AG04449 (cell line): Measurements from ENCODE around the gene STK4.

ENCODE experiments used
- CTCF ChIA-PET: fragments of 350-600 bp; formaldehyde crosslinking; extraction: SDS; loops from one replicate; lab custom pipeline; 2021; ENCODE audit warnings: antibody characterized with exemption; lab: Yijun Ruan, JAX
- POLR2A ChIA-PET: fragments of 400-600, 350-600 bp; formaldehyde crosslinking; extraction: SDS; loops from one replicate; lab custom pipeline; 2020; ENCODE audit warnings: antibody characterized with exemption, inconsistent platforms; lab: Yijun Ruan, JAX
- DNase-seq: peaks from one replicate; pipeline ENCODE4 v3.0.0-alpha.2; 2010; ENCODE audit warnings: low read depth, low spot score
- H3K4me3 ChIP-seq: 2 replicates; pipeline ENCODE4 v1.5.1; 2011; ENCODE audit warnings: low read depth, mild to moderate bottlenecking, control low read depth, low read length
- CTCF ChIP-seq: IDR thresholded peaks from one replicate; pipeline ENCODE4 v1.5.1; 2011; ENCODE audit warnings: mild to moderate bottlenecking, moderate library complexity, low read length, control low read depth, inconsistent platforms; ENCODE audit not compliant: insufficient read depth; ENCODE audit errors: missing control alignments

STK4 gene

GRCh38 chr20:45028424-45029136 is 62.3 kb downstream of the STK4 start:
- DNase-seq: no peak
- TF ChIP-seq CTCF: no peak
- CTCF ChIA-PET: interaction anchor here (1.4 to 5.3 kb wide), 3 partner anchors 15 to 265 kb away, joined by 4 to 37 read pairs (median 27); no protein-coding TSS in a partner anchor
- no peak overlapping the region for H3K4me3 ChIP-seq
- POLR2A ChIA-PET: no interaction called here

GRCh38 chr20:45029884-45030283 is 63.6 kb downstream of the STK4 start:
- POLR2A ChIA-PET: no interaction called here
- CTCF ChIA-PET: interaction anchor here (1.4 to 5.3 kb wide), 3 partner anchors 13 to 263 kb away, joined by 4 to 37 read pairs (median 27); no protein-coding TSS in a partner anchor
- H3K4me3 ChIP-seq: no peak overlapping the region
- DNase-seq: no peak
- TF ChIP-seq CTCF: no peak

GRCh38 chr20:45032276-45032675 is 66.0 kb downstream of the STK4 start:
- CTCF ChIA-PET: interaction anchor here (1.8 to 2.1 kb wide), 2 partner anchors 11 to 64 kb away, joined by 6 to 7 read pairs; no protein-coding TSS in a partner anchor
- DNase-seq: no peak
- TF ChIP-seq CTCF: no peak
- H3K4me3 ChIP-seq: no peak overlapping the region
- POLR2A ChIA-PET: no interaction called here

GRCh38 chr20:45032781-45033180 is 66.5 kb downstream of the STK4 start:
- TF ChIP-seq CTCF: no peak
- DNase-seq: no peak
- H3K4me3 ChIP-seq: no peak overlapping the region

GRCh38 chr20:45034436-45034835 is 68.1 kb downstream of the STK4 start:
- no peak for TF ChIP-seq CTCF
- ChIA-PET CTCF (interaction anchor here (1.5 to 11.6 kb wide), 7 partner anchors 10 to 259 kb away, joined by 6 to 183 read pairs (median 35); no protein-coding TSS in a partner anchor), POLR2A (no interaction called here)
- H3K4me3 ChIP-seq: no peak overlapping the region
- no peak for DNase-seq

More at GRCh38 chr20:45032781-45033180, 66.5 kb downstream of the STK4 start:
- CTCF ChIA-PET: interaction anchor here (1.8 to 2.1 kb wide), 2 partner anchors 11 to 63 kb away, joined by 6 to 7 read pairs; no protein-coding TSS in a partner anchor
- POLR2A ChIA-PET: no interaction called here

GRCh38 chr20:45036044-45036755 is 69.9 kb downstream of the STK4 start:
- ChIA-PET POLR2A (no interaction called here), CTCF (interaction anchor here (0.8 to 11.6 kb wide), 10 partner anchors 8 to 401 kb away, joined by 3 to 183 read pairs (median 11); no protein-coding TSS in a partner anchor)
- DNase-seq: no peak
- TF ChIP-seq CTCF: no peak
- H3K4me3 ChIP-seq: no peak overlapping the region
